CD4-positive, CD25-positive, alpha-beta regulatory T cell (primary cell): Measurements from ENCODE around the gene DNAH17. TPM values are rescaled to one million over a fixed set of nuclear protein-coding genes. Genes with fewer than 3 reads are reported as not detected.

Experiments
- ATAC-seq, 2 donors: fragments of 150-1000 bp; cut with Tn5 transposase; one replicate each; pipeline ENCODE4 v1.10.0; 2021; ENCODE audit warnings: low read depth in 2 of 2, moderate number of reproducible peaks in 2 of 2, moderate library complexity in 1 of 2
- DNase-seq, 3 donors: peaks; one replicate each; pipeline versions ENCODE4 v3.0.0 to v3.0.0-alpha.2; 2012 to 2022; ENCODE audit warnings: mixed read lengths in 1 of 3
- H3K27ac ChIP-seq: one replicate; pipeline ENCODE4 v1.7.0; 2013; ENCODE audit warnings: mild to moderate bottlenecking, low read length; ENCODE audit not compliant: insufficient read depth, poor library complexity, severe bottlenecking
- H3K27me3 ChIP-seq: one replicate; pipeline ENCODE4 v1.7.0; 2013; ENCODE audit warnings: low read length; ENCODE audit not compliant: control insufficient read depth, insufficient read depth
- H3K36me3 ChIP-seq: one replicate; pipeline ENCODE4 v1.7.0; 2013; ENCODE audit warnings: mild to moderate bottlenecking, low read length, moderate library complexity; ENCODE audit not compliant: control insufficient read depth, insufficient read depth
- H3K4me1 ChIP-seq: 2 replicates; pipeline ENCODE4 v1.7.0; 2013; ENCODE audit warnings: mild to moderate bottlenecking, low read length; ENCODE audit not compliant: insufficient read depth, control insufficient read depth, poor library complexity, severe bottlenecking
- H3K4me3 ChIP-seq: one replicate; pipeline ENCODE4 v1.7.0; 2013; ENCODE audit warnings: low read depth, mild to moderate bottlenecking, low read length, moderate library complexity
- H3K9me3 ChIP-seq, 2 experiments: 1 replicate in 1 of 2; 2 replicates in 1 of 2; pipeline ENCODE4 v1.7.0; 2013; ENCODE audit warnings: low read length in 2 of 2, mild to moderate bottlenecking in 1 of 2, moderate library complexity in 1 of 2; ENCODE audit not compliant: control insufficient read depth in 2 of 2
- H3K27ac Mint-ChIP-seq, 3 donors: one replicate each; pipeline ENCODE4 v1.8.0; 2020 to 2022; ENCODE audit warnings: mild to moderate bottlenecking in 3 of 3, mixed read lengths in 3 of 3, moderate library complexity in 2 of 3
- H3K27me3 Mint-ChIP-seq: one replicate; pipeline ENCODE4 v1.8.0; 2022; ENCODE audit warnings: mild to moderate bottlenecking, mixed read lengths
- H3K36me3 Mint-ChIP-seq: one replicate; pipeline ENCODE4 v1.8.0; 2020; ENCODE audit warnings: mixed read lengths
- H3K4me1 Mint-ChIP-seq, 4 donors: one replicate each; pipeline ENCODE4 v1.8.0; 2020 to 2022; ENCODE audit warnings: mixed read lengths in 4 of 4, mild to moderate bottlenecking in 1 of 4
- H3K4me3 Mint-ChIP-seq, 4 donors: one replicate each; pipeline ENCODE4 v1.8.0; 2020 to 2022; ENCODE audit warnings: mild to moderate bottlenecking in 4 of 4, mixed read lengths in 4 of 4, moderate library complexity in 3 of 4
- H3K9me3 Mint-ChIP-seq, 7 donors: one replicate each; pipeline ENCODE4 v1.8.0; 2020 to 2022; ENCODE audit warnings: mixed read lengths in 7 of 7, mild to moderate bottlenecking in 3 of 7, moderate library complexity in 2 of 7
- polyA plus RNA-seq, 4 donors: library from polyadenylated mRNA; unstranded; fragments of 300-500 nt; fragmentation: Illumina TruSeq; gene quantifications; one replicate each; pipeline ENCODE4 v1.2.3, GENCODE V29; 2021
- total RNA-seq: library from RNA; stranded (reverse); gene quantifications from one replicate; pipeline ENCODE4 v1.2.3, GENCODE V29; 2022

Gene DNAH17
- total and polyA plus RNA-seq, 5 donors from 2014 or later = 0.24 to 3.4 (median 0.83) TPM; not detected in 1

- Mint-ChIP-seq H3K9me3 (peaks cover 0 to 6% (median 0%) of the 10 kb centered on the region in 7 donors), H3K27ac (no peak overlapping the region)
- DNase-seq = no peak
Observed at GRCh38 chr17:78537217-78537860, 39.9 kb downstream of the DNAH17 start.

GRCh38 chr17:78535273-78536197 is 41.7 kb downstream of the DNAH17 start:
- Mint-ChIP-seq H3K9me3 (peaks cover 0 to 6% (median 0%) of the 10 kb centered on the region in 7 donors), H3K4me1 (peaks cover 18 to 32% (median 26%) of the 10 kb centered on the region in 4 donors), H3K4me3 (peak overlapping the region; percentile 37 to 74 (median 64)), H3K27ac (peak overlapping the region; percentile 59 to 87 (median 79)), H3K27me3 (no peaks in the 10 kb centered on the region), H3K36me3 (no peaks in the 10 kb centered on the region)
- peak; percentile 62 to 75 for ATAC-seq
- Histone ChIP-seq H3K9me3 (no peaks in the 10 kb centered on the region), H3K4me1 (peaks cover 23% of the 10 kb centered on the region), H3K27me3 (no peaks in the 10 kb centered on the region), H3K27ac (peak overlapping the region; percentile 54), H3K4me3 (peak overlapping the region; percentile 27), H3K36me3 (no peaks in the 10 kb centered on the region)
- DNase-seq = peak in 2 of 3 donors; percentile 23 to 92

More at GRCh38 chr17:78537217-78537860, 39.9 kb downstream of the DNAH17 start:
- Histone ChIP-seq H3K36me3 (no peaks in the 10 kb centered on the region), H3K4me1 (peaks cover 23% of the 10 kb centered on the region), H3K27ac (no peak overlapping the region), H3K9me3 (no peaks in the 10 kb centered on the region), H3K4me3 (no peak overlapping the region), H3K27me3 (no peaks in the 10 kb centered on the region)
- no peak overlapping the region for H3K4me3 Mint-ChIP-seq
- H3K4me1 Mint-ChIP-seq = peaks cover 8 to 30% (median 24%) of the 10 kb centered on the region in 4 donors
- H3K36me3 Mint-ChIP-seq = no peaks in the 10 kb centered on the region
- H3K27me3 Mint-ChIP-seq = no peaks in the 10 kb centered on the region
- ATAC-seq = no peak

GRCh38 chr17:78534492-78535272 is 42.5 kb downstream of the DNAH17 start:
- no peaks in the 10 kb centered on the region for H3K36me3 Mint-ChIP-seq
- Histone ChIP-seq H3K4me3 (peak overlapping the region; percentile 27), H3K4me1 (peaks cover 23% of the 10 kb centered on the region), H3K27ac (peak overlapping the region; percentile 18), H3K27me3 (no peaks in the 10 kb centered on the region), H3K36me3 (no peaks in the 10 kb centered on the region), H3K9me3 (no peaks in the 10 kb centered on the region)
- H3K4me1 Mint-ChIP-seq = peaks cover 18 to 32% (median 26%) of the 10 kb centered on the region in 4 donors
- H3K27me3 Mint-ChIP-seq = no peaks in the 10 kb centered on the region
- peak overlapping the region; percentile 79 to 87 (median 86) for H3K27ac Mint-ChIP-seq
- peak in 1 of 3 donors; percentile 61 for DNase-seq
- peak in 1 of 2 donors; percentile 19 for ATAC-seq
- H3K4me3 Mint-ChIP-seq = peak overlapping the region in 3 of 4 donors; percentile 37 to 74 (median 70)
- peaks cover 0 to 6% (median 0%) of the 10 kb centered on the region in 7 donors for H3K9me3 Mint-ChIP-seq

GRCh38 chr17:78532922-78533640 is 44.1 kb downstream of the DNAH17 start:
- Mint-ChIP-seq H3K27ac (peak overlapping the region in 2 of 3 donors; percentile 54 to 78), H3K27me3 (no peaks in the 10 kb centered on the region), H3K9me3 (peaks cover 0 to 5% (median 0%) of the 10 kb centered on the region in 7 donors), H3K4me1 (peaks cover 18 to 32% (median 23%) of the 10 kb centered on the region in 4 donors), H3K4me3 (no peak overlapping the region), H3K36me3 (no peaks in the 10 kb centered on the region)
- peaks cover 23% of the 10 kb centered on the region for H3K4me1 ChIP-seq
- no peak overlapping the region for H3K27ac ChIP-seq
- H3K4me3 ChIP-seq = no peak overlapping the region
- DNase-seq (no peak), ATAC-seq (no peak)
- H3K9me3 ChIP-seq = no peaks in the 10 kb centered on the region
- H3K27me3 ChIP-seq = no peaks in the 10 kb centered on the region
- H3K36me3 ChIP-seq = no peaks in the 10 kb centered on the region

GRCh38 chr17:78532311-78532710 is 44.9 kb downstream of the DNAH17 start:
- peak overlapping the region in 1 of 3 donors; percentile 54 for H3K27ac Mint-ChIP-seq
- no peak overlapping the region for H3K4me3 ChIP-seq

GRCh38 chr17:78530675-78531074 is 46.5 kb downstream of the DNAH17 start:
- peaks cover 15 to 28% (median 18%) of the 10 kb centered on the region in 4 donors for H3K4me1 Mint-ChIP-seq
- no peaks in the 10 kb centered on the region for H3K27me3 Mint-ChIP-seq
- H3K4me1 ChIP-seq = peaks cover 16% of the 10 kb centered on the region
- H3K27me3 ChIP-seq = no peaks in the 10 kb centered on the region
- no peak overlapping the region for H3K4me3 Mint-ChIP-seq
- DNase-seq = no peak
- no peak for ATAC-seq
- no peaks in the 10 kb centered on the region for H3K36me3 Mint-ChIP-seq
- no peaks in the 10 kb centered on the region for H3K36me3 ChIP-seq
- peaks cover 0 to 2% (median 0%) of the 10 kb centered on the region in 7 donors for H3K9me3 Mint-ChIP-seq
- H3K27ac ChIP-seq = no peak overlapping the region
- H3K4me3 ChIP-seq = no peak overlapping the region
- no peaks in the 10 kb centered on the region for H3K9me3 ChIP-seq
- no peak overlapping the region for H3K27ac Mint-ChIP-seq

More at GRCh38 chr17:78532311-78532710, 44.9 kb downstream of the DNAH17 start:
- Histone ChIP-seq H3K36me3 (no peaks in the 10 kb centered on the region), H3K4me1 (peaks cover 23% of the 10 kb centered on the region), H3K9me3 (no peaks in the 10 kb centered on the region), H3K27ac (no peak overlapping the region), H3K27me3 (no peaks in the 10 kb centered on the region)
- no peak overlapping the region for H3K4me3 Mint-ChIP-seq
- ATAC-seq (no peak), DNase-seq (no peak)
- H3K27me3 Mint-ChIP-seq = no peaks in the 10 kb centered on the region
- no peaks in the 10 kb centered on the region for H3K36me3 Mint-ChIP-seq
- peaks cover 0 to 5% (median 0%) of the 10 kb centered on the region in 7 donors for H3K9me3 Mint-ChIP-seq
- peaks cover 18 to 32% (median 23%) of the 10 kb centered on the region in 4 donors for H3K4me1 Mint-ChIP-seq
